Activated CD8-positive, alpha-beta T cell treated with anti-CD3 and anti-CD28 coated beads for 36 hours (primary cell): ENCODE results near the gene AMIGO1. TPM values are rescaled to one million over a fixed set of nuclear protein-coding genes. Genes with fewer than 3 reads are reported as not detected.
A peak's percentile ranks its signal among the peaks of the same experiment; 100 is the strongest.

ENCODE experiments used
- ATAC-seq: fragments of 200-7000 bp; cut with Tn5 transposase; one replicate; pipeline ENCODE4 v1.10.0; 2021; ENCODE audit warnings: mild to moderate bottlenecking, moderate library complexity
- CTCF ChIA-PET: fragments of 350-600 bp; sonication (Branson Sonifier 250); formaldehyde crosslinking; loops from one replicate; lab custom pipeline; 2021; ENCODE audit warnings: antibody characterized with exemption; lab: Charles Lee
- POLR2A ChIA-PET: fragments of 350-600 bp; sonication (Branson Sonifier 250); formaldehyde crosslinking; loops from one replicate; lab custom pipeline; 2021; ENCODE audit warnings: antibody characterized with exemption; lab: Charles Lee
- DNase-seq: peaks from one replicate; pipeline ENCODE4 v3.0.0-alpha.2; 2020
- H3K27ac Mint-ChIP-seq: one replicate; pipeline ENCODE4 v1.8.0; 2021; ENCODE audit warnings: mild to moderate bottlenecking, mixed read lengths
- H3K27me3 Mint-ChIP-seq: one replicate; pipeline ENCODE4 v1.8.0; 2021; ENCODE audit warnings: mixed read lengths
- H3K36me3 Mint-ChIP-seq: one replicate; pipeline ENCODE4 v1.8.0; 2021; ENCODE audit warnings: low read depth, mixed read lengths
- H3K4me1 Mint-ChIP-seq: one replicate; pipeline ENCODE4 v1.8.0; 2021; ENCODE audit warnings: low read depth, mixed read lengths
- H3K4me3 Mint-ChIP-seq: one replicate; pipeline ENCODE4 v1.8.0; 2021; ENCODE audit warnings: mild to moderate bottlenecking, moderate library complexity, mixed read lengths
- H3K9me3 Mint-ChIP-seq: one replicate; pipeline ENCODE4 v1.8.0; 2021; ENCODE audit warnings: mixed read lengths
- intact Hi-C: fragments of 100-400 bp; cut with micrococcal nuclease; formaldehyde crosslinking; loops from one replicate; pipeline ENCODE4 v1.10.0; 2022
- total RNA-seq, 2 experiments: library from RNA; stranded (reverse); gene quantifications; one replicate each; pipeline ENCODE4 v1.2.3, GENCODE V29; 2021
- TF ChIP-seq, protein P1 (sequence below): fragments of 200-600 bp; IDR thresholded peaks from one replicate; pipeline ENCODE4 v1.8.0; 2022; ENCODE audit warnings: antibody characterized with exemption, mild to moderate bottlenecking

AMIGO1 gene
- total RNA-seq, 2 experiments from 2014 or later, result 1.3 to 1.7 TPM

DNA sequence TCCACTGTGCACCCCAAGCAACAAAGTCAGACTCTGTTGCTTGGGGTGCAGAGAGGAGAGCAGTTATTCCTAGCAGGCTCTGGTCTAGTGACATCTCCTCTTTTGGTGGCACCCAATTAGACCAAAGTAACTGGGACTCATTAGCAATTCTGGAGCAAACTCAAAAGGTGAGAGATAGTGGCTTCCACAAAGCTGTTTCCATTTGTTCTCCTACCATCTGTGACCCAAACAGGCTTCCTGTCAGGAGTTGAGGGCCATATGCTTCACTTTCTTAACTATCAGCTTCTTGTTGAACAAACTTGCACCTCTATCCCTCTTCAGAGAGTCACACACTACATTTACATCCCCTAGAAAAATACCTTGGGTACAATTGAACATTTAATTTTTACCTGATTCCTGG lies 27.3 kb downstream of the AMIGO1 start:
- Mint-ChIP-seq H3K9me3 (no peaks in the 10 kb centered on the region), H3K27ac (no peak overlapping the region), H3K4me3 (peak overlapping the region; percentile 91), H3K27me3 (peaks cover 1% of the 10 kb centered on the region), H3K4me1 (peaks cover 30% of the 10 kb centered on the region), H3K36me3 (peaks cover 4% of the 10 kb centered on the region)
- ChIA-PET CTCF (interaction anchor here (0.6 to 40.7 kb wide), 11 partner anchors 11 to 205 kb away, joined by 3 to 1390 read pairs (median 3); partner anchors contain the start of genes AMIGO1, CYB561D1 and GPR61), POLR2A (interaction anchor here (1.0 to 3.5 kb wide), 8 partner anchors 11 to 382 kb away, joined by 4 to 25 read pairs (median 5); partner anchors contain the start of genes CYB561D1, PSMA5 and SORT1)
- TF ChIP-seq, protein P1, sequence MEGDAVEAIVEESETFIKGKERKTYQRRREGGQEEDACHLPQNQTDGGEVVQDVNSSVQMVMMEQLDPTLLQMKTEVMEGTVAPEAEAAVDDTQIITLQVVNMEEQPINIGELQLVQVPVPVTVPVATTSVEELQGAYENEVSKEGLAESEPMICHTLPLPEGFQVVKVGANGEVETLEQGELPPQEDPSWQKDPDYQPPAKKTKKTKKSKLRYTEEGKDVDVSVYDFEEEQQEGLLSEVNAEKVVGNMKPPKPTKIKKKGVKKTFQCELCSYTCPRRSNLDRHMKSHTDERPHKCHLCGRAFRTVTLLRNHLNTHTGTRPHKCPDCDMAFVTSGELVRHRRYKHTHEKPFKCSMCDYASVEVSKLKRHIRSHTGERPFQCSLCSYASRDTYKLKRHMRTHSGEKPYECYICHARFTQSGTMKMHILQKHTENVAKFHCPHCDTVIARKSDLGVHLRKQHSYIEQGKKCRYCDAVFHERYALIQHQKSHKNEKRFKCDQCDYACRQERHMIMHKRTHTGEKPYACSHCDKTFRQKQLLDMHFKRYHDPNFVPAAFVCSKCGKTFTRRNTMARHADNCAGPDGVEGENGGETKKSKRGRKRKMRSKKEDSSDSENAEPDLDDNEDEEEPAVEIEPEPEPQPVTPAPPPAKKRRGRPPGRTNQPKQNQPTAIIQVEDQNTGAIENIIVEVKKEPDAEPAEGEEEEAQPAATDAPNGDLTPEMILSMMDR, result no peak
- intact Hi-C loops, result loop anchor here (2.0 kb wide), 1 partner anchor 55 kb away; the partner anchor contains the start of gene PSMA5
- DNase-seq (no peak), ATAC-seq (no peak)

- ChIA-PET CTCF (interaction anchor here (0.7 to 40.7 kb wide), 5 partner anchors 12 to 159 kb away, joined by 3 to 1390 read pairs (median 12); partner anchors contain the start of genes CYB561D1 and GPR61), POLR2A (interaction anchor here (0.6 to 3.0 kb wide), 4 partner anchors 16 to 55 kb away, joined by 3 to 25 read pairs (median 4); partner anchors contain the start of gene PSMA5)
- H3K4me1 Mint-ChIP-seq, result peaks cover 29% of the 10 kb centered on the region
- intact Hi-C loops, result loop anchor here (2.0 kb wide), 1 partner anchor 55 kb away; the partner anchor contains the start of gene PSMA5
- TF ChIP-seq, protein P1, result no peak
- ATAC-seq, result no peak
- DNase-seq, result no peak
- H3K36me3 Mint-ChIP-seq, result peaks cover 4% of the 10 kb centered on the region
- peaks cover 4% of the 10 kb centered on the region for H3K27me3 Mint-ChIP-seq
- no peaks in the 10 kb centered on the region for H3K9me3 Mint-ChIP-seq
- H3K27ac Mint-ChIP-seq, result no peak overlapping the region
- H3K4me3 Mint-ChIP-seq, result no peak overlapping the region
Observed at GRCh38 chr1:109481646-109482045, 27.9 kb downstream of the AMIGO1 start.

GRCh38 chr1:109479901-109480300 lies 29.6 kb downstream of the AMIGO1 start:
- H3K36me3 Mint-ChIP-seq, result no peaks in the 10 kb centered on the region
- TF ChIP-seq, protein P1, result no peak
- H3K4me1 Mint-ChIP-seq, result peaks cover 18% of the 10 kb centered on the region
- no peaks in the 10 kb centered on the region for H3K9me3 Mint-ChIP-seq
- CTCF ChIA-PET, result interaction anchor here (1.6 to 2.6 kb wide), 3 partner anchors 11 to 53 kb away, joined by 9 to 13 read pairs (median 10); partner anchors contain the start of gene CYB561D1
- peaks cover 6% of the 10 kb centered on the region for H3K27me3 Mint-ChIP-seq
- intact Hi-C loops, result no loop called here
- DNase-seq (no peak), ATAC-seq (no peak)
- no peak overlapping the region for H3K27ac Mint-ChIP-seq
- POLR2A ChIA-PET, result no interaction called here
- no peak overlapping the region for H3K4me3 Mint-ChIP-seq

DNA sequence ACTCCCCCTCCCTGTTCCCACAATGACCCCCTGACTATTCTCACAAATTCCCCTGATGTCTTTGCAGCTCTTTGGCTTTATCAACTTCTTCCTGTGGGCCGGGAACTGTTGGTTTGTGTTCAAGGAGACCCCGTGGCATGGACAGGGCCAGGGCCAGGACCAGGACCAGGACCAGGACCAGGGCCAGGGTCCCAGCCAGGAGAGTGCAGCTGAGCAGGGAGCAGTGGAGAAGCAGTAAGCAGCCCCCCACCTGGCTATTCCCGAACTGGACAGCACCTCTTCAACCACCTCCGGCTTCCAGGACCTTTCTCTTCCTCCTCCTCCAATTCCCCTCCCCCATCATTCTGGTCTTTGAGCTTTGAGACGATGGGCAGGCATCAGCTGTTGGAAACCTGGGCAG lies 30.2 kb downstream of the AMIGO1 start:
- Mint-ChIP-seq H3K36me3 (no peaks in the 10 kb centered on the region), H3K27me3 (peaks cover 6% of the 10 kb centered on the region), H3K27ac (no peak overlapping the region), H3K4me3 (no peak overlapping the region), H3K9me3 (no peaks in the 10 kb centered on the region), H3K4me1 (peaks cover 14% of the 10 kb centered on the region)
- intact Hi-C loops, result no loop called here
- TF ChIP-seq, protein P1, result no peak
- ATAC-seq (no peak), DNase-seq (no peak)
- POLR2A ChIA-PET, result interaction anchor here (0.6 to 1.2 kb wide), 2 partner anchors 15 to 90 kb away, joined by 3 to 6 read pairs; partner anchors contain the start of gene CYB561D1
- CTCF ChIA-PET, result interaction anchor here (1.6 to 2.6 kb wide), 3 partner anchors 12 to 53 kb away, joined by 9 to 13 read pairs (median 10); partner anchors contain the start of gene CYB561D1

GRCh38 chr1:109478806-109479205 lies 30.7 kb downstream of the AMIGO1 start:
- DNase-seq, result peak; percentile 57
- H3K27ac Mint-ChIP-seq, result no peak overlapping the region
- TF ChIP-seq, protein P1, result no peak
- intact Hi-C loops, result no loop called here
- peaks cover 14% of the 10 kb centered on the region for H3K4me1 Mint-ChIP-seq
- H3K36me3 Mint-ChIP-seq, result no peaks in the 10 kb centered on the region
- CTCF ChIA-PET, result interaction anchor here (1.0 to 2.6 kb wide), 4 partner anchors 9 to 54 kb away, joined by 4 to 13 read pairs (median 10); partner anchors contain the start of gene CYB561D1
- H3K9me3 Mint-ChIP-seq, result no peaks in the 10 kb centered on the region
- H3K4me3 Mint-ChIP-seq, result no peak overlapping the region
- POLR2A ChIA-PET, result interaction anchor here (1.2 kb wide), 1 partner anchor 15 kb away, joined by 6 read pairs; the partner anchor contains the start of gene CYB561D1
- ATAC-seq, result no peak
- H3K27me3 Mint-ChIP-seq, result peaks cover 6% of the 10 kb centered on the region
